ENCODE measurements around the gene FOXN3. TPM values are rescaled to one million over a fixed set of nuclear protein-coding genes. Genes with fewer than 3 reads are reported as not detected.
"Not testable (repeated sequence)": the region's sequence is repeated elsewhere in the genome, so short reads cannot be mapped to it uniquely, and the experiment has no call there.

FOXN3 gene
- total RNA-seq, 6 experiments from 2014 or later = 31.9 to 43.4 (median 37.9) TPM

DNA sequence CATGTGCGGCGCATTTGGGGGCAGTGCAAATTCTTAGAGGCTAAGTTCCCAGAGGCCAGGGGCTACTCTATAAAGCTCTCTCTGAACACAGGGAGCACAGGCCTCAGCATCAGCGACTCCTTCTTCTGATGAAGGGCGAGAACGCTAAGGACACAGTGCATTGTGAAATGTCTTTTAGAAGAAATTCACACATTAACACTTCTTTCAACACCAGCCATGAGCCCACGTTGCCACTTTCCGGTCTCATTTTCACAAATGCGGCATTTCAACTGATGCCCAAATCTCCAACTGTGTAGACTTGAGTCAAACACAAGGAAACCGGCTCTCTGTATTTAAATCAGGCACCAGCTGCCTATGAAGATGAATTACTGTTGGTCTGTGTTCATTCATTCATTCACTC, 162.0 kb downstream of the FOXN3 start:
- no peak overlapping the region for H3K27ac Mint-ChIP-seq
- peaks cover 10% of the 10 kb centered on the region for H3K4me1 Mint-ChIP-seq (ENCODE audit: low read depth)
- no peaks in the 10 kb centered on the region; the same call in 1 of the 2 replicates for H3K27me3 Mint-ChIP-seq (ENCODE audit: insufficient read depth)
- no peak overlapping the region for H3K4me3 Mint-ChIP-seq
- TF ChIP-seq CTCF (IDR thresholded peaks at IDR 0.05) = no peak
- DNase-seq = no peak
- no peaks in the 10 kb centered on the region for H3K9me3 Mint-ChIP-seq
- H3K36me3 Mint-ChIP-seq (ENCODE audit: low read depth) = peaks cover 6% of the 10 kb centered on the region; the same call in 1 of the 2 replicates

DNA sequence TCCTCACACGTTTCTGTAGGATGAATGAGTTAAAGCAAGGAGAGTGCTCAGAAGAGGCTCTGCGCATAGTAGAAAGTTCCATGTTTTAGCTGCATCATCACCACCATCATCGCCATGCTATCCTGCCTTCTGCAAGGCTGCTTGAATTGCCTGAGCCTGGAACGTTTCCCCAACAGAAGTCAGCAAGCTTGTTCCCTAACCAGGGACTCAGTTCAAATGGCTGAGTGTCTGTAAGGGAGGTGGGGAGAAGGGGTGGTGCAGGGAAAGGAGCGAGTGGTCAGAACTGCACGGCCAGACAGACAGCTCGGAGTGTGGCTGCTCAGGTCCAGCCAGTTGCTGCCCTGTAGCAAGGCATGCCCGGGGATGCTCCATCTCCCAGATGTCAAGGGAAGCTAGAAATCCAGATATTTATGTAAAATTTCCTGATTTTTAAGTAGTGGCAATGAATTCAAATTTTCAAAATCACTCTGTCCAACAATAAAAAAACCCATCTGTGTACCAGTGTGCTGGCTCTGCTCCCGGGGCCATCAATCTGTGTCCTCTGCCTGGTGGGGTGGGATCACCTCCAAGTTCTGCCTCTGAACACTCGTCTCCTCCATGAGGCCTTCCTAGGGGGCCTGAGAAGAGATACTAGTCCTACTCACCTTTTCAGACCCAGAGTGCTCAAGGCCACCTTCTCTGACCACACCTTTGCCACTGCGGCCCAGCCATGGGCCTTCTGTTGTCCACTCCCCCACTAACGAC, 162.7 kb downstream of the FOXN3 start:
- H3K9me3 Mint-ChIP-seq = no peaks in the 10 kb centered on the region
- no peaks in the 10 kb centered on the region; the same call in 1 of the 2 replicates for H3K27me3 Mint-ChIP-seq (ENCODE audit: insufficient read depth)
- DNase-seq = no peak
- TF ChIP-seq CTCF (IDR thresholded peaks at IDR 0.05) = no peak
- H3K4me1 Mint-ChIP-seq (ENCODE audit: low read depth) = peaks cover 13% of the 10 kb centered on the region
- H3K27ac Mint-ChIP-seq = no peak overlapping the region
- H3K4me3 Mint-ChIP-seq = no peak overlapping the region
- peaks cover 6% of the 10 kb centered on the region; the same call in 1 of the 2 replicates for H3K36me3 Mint-ChIP-seq (ENCODE audit: low read depth)

DNA sequence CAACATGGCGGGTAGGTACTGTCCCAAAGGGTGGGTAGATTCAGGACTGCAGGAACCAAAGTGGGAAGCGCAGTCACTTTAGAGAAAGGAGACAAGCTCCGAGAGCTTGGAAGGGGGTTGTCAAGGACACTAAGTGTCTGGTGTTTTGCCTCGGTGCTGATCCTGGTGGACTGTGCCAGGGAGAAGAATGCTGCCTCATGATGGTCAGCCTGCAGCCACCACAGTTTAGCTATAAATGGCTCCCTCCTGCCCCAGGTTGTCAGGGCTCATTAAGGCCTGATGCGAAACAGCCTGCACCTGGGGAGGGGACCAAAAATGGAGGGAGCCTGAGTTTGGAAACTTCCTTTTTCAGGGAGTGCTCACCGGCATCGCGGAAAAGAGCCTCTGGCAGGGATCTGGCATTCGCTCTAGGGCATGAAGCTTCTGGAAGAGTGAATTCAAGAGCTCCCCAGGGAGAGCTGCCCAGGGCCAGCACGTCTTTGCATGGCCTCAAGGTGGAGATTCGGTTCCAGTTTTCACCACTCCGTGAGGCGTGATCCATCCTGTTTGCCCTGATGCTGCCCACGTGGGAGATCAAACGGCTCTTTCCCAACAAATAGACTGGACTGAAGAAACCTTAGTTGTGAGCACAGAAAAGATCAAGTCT, 164.0 kb downstream of the FOXN3 start:
- no peaks in the 10 kb centered on the region; the same call in 1 of the 2 replicates for H3K27me3 Mint-ChIP-seq (ENCODE audit: insufficient read depth)
- H3K27ac Mint-ChIP-seq = no peak overlapping the region
- H3K4me1 Mint-ChIP-seq (ENCODE audit: low read depth) = peaks cover 24% of the 10 kb centered on the region
- peaks cover 6% of the 10 kb centered on the region; the same call in 1 of the 2 replicates for H3K36me3 Mint-ChIP-seq (ENCODE audit: low read depth)
- H3K9me3 Mint-ChIP-seq = no peaks in the 10 kb centered on the region
- no peak for TF ChIP-seq CTCF (IDR thresholded peaks at IDR 0.05)
- H3K4me3 Mint-ChIP-seq = no peak overlapping the region
- no peak for DNase-seq

GRCh38 chr14:89251061-89251460, 166.0 kb downstream of the FOXN3 start:
- Mint-ChIP-seq H3K27ac (no peak overlapping the region), H3K4me1 (ENCODE audit: low read depth) (peaks cover 32% of the 10 kb centered on the region), H3K36me3 (ENCODE audit: low read depth) (peaks cover 6% of the 10 kb centered on the region; the same call in 1 of the 2 replicates), H3K27me3 (ENCODE audit: insufficient read depth) (no peaks in the 10 kb centered on the region), H3K9me3 (no peaks in the 10 kb centered on the region), H3K4me3 (no peak overlapping the region)
- peak; percentile 13 for DNase-seq
- TF ChIP-seq CTCF (IDR thresholded peaks at IDR 0.05) = no peak

- H3K4me1 Mint-ChIP-seq (ENCODE audit: low read depth) = peaks cover 32% of the 10 kb centered on the region
- DNase-seq; H3K27ac Mint-ChIP-seq; H3K36me3 Mint-ChIP-seq (ENCODE audit: low read depth); H3K4me3 Mint-ChIP-seq; H3K27me3 Mint-ChIP-seq (ENCODE audit: insufficient read depth); H3K9me3 Mint-ChIP-seq: not testable (repeated sequence)
Measured at GRCh38 chr14:89250655-89250975, 166.4 kb downstream of the FOXN3 start.

- no peak overlapping the region for H3K27ac Mint-ChIP-seq
- H3K4me1 Mint-ChIP-seq (ENCODE audit: low read depth) = peaks cover 32% of the 10 kb centered on the region
- TF ChIP-seq CTCF (IDR thresholded peaks at IDR 0.05) = no peak
- DNase-seq = no peak
- no peaks in the 10 kb centered on the region for H3K9me3 Mint-ChIP-seq
- no peaks in the 10 kb centered on the region for H3K27me3 Mint-ChIP-seq (ENCODE audit: insufficient read depth)
- peaks cover 6% of the 10 kb centered on the region; the same call in 1 of the 2 replicates for H3K36me3 Mint-ChIP-seq (ENCODE audit: low read depth)
- no peak overlapping the region for H3K4me3 Mint-ChIP-seq
Measured at GRCh38 chr14:89249972-89250654, 166.9 kb downstream of the FOXN3 start.

Data from HFFc6 (cell line).